ENCODE data around the gene QPCT.

QPCT gene

DNA sequence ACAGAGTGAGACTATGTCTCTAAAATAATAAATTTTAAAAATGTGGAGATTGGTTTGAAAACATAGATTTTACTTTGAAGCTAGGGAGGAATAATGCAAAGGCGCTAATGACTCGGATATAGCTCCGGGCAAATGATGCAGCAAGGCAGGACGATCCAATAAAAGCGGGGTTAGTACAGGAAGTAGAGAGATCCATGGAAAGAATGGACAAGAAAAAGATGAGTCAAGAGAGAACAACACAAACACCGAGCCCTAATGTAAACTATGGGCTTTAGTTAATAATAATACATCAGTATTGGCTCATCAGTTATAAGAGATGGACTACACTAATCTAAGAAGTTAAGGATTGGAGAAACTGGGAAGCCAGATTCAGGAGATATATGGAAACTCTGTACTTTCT lies 74.5 kb downstream of the QPCT start:
- no peak for DNase-seq (ENCODE audit: extremely low read depth, insufficient read length)
- Histone ChIP-seq H3K4me3 (replicated peaks; ENCODE audit: low read depth, low read length) (no peak overlapping the region), H3K36me3 (ENCODE audit: control insufficient read depth, insufficient read depth, low read length) (no peaks in the 10 kb centered on the region), H3K27me3 (replicated peaks; ENCODE audit: control insufficient read depth, insufficient read depth, low read length) (no peaks in the 10 kb centered on the region)
- TF ChIP-seq, protein P1, sequence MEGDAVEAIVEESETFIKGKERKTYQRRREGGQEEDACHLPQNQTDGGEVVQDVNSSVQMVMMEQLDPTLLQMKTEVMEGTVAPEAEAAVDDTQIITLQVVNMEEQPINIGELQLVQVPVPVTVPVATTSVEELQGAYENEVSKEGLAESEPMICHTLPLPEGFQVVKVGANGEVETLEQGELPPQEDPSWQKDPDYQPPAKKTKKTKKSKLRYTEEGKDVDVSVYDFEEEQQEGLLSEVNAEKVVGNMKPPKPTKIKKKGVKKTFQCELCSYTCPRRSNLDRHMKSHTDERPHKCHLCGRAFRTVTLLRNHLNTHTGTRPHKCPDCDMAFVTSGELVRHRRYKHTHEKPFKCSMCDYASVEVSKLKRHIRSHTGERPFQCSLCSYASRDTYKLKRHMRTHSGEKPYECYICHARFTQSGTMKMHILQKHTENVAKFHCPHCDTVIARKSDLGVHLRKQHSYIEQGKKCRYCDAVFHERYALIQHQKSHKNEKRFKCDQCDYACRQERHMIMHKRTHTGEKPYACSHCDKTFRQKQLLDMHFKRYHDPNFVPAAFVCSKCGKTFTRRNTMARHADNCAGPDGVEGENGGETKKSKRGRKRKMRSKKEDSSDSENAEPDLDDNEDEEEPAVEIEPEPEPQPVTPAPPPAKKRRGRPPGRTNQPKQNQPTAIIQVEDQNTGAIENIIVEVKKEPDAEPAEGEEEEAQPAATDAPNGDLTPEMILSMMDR (IDR thresholded peaks at IDR 0.05; ENCODE audit: insufficient read depth, low read length, poor library complexity, severe bottlenecking): no peak

DNA sequence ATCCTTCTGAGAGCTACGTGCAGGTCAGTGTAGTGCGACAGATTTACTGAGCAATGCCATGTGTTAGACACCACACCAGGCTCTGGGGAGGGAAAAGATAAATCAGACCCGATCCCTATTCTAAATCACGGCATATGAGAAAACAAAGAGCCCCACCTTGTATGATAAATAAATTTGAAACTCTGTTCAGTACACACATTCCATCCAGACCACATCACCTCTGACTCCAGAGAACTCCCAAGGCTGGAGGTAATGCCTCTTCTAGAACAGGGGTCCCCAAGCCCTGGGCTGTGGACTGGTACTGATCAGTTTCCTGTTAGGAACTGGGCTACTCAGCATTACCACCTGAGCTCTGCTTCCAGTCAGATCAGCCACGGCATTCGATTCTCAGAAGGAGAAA lies 77.3 kb downstream of the QPCT start:
- Histone ChIP-seq H3K4me3 (replicated peaks; ENCODE audit: low read depth, low read length) (no peak overlapping the region), H3K36me3 (ENCODE audit: control insufficient read depth, insufficient read depth, low read length) (no peaks in the 10 kb centered on the region), H3K27me3 (replicated peaks; ENCODE audit: control insufficient read depth, insufficient read depth, low read length) (no peaks in the 10 kb centered on the region)
- DNase-seq (ENCODE audit: extremely low read depth, insufficient read length): no peak
- TF ChIP-seq, protein P1 (IDR thresholded peaks at IDR 0.05; ENCODE audit: insufficient read depth, low read length, poor library complexity, severe bottlenecking): no peak

DNA sequence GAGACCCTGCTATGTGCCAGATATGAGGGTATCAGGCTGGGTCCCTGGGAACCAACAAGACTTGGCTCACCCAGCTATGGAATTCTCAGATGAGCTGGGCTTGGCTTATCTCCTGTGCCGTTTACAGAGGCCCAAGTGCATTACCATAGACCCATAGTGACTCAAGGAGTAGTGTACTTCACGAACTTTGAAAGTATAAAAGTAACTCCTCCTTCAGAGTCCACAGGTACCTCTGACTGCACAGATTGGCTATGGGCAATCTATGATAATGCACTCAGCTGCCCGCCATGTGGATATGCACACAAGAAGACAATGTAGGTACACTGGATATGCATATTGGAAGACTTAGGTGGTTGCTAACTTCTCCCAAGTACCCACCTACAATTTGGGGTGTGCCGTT lies 78.4 kb downstream of the QPCT start:
- Histone ChIP-seq H3K27me3 (replicated peaks; ENCODE audit: control insufficient read depth, insufficient read depth, low read length) (no peaks in the 10 kb centered on the region), H3K36me3 (ENCODE audit: control insufficient read depth, insufficient read depth, low read length) (no peaks in the 10 kb centered on the region), H3K4me3 (replicated peaks; ENCODE audit: low read depth, low read length) (no peak overlapping the region)
- TF ChIP-seq, protein P1 (IDR thresholded peaks at IDR 0.05; ENCODE audit: insufficient read depth, low read length, poor library complexity, severe bottlenecking): no peak
- DNase-seq (ENCODE audit: extremely low read depth, insufficient read length): no peak
